Measurements from ENCODE around the gene CNIH3.

- TF ChIP-seq EZH2phosphoT487 (IDR thresholded peaks at IDR 0.05) (no peak), EZH2 (IDR thresholded peaks at IDR 0.05) (no peak)
- TF ChIP-seq, protein P1, sequence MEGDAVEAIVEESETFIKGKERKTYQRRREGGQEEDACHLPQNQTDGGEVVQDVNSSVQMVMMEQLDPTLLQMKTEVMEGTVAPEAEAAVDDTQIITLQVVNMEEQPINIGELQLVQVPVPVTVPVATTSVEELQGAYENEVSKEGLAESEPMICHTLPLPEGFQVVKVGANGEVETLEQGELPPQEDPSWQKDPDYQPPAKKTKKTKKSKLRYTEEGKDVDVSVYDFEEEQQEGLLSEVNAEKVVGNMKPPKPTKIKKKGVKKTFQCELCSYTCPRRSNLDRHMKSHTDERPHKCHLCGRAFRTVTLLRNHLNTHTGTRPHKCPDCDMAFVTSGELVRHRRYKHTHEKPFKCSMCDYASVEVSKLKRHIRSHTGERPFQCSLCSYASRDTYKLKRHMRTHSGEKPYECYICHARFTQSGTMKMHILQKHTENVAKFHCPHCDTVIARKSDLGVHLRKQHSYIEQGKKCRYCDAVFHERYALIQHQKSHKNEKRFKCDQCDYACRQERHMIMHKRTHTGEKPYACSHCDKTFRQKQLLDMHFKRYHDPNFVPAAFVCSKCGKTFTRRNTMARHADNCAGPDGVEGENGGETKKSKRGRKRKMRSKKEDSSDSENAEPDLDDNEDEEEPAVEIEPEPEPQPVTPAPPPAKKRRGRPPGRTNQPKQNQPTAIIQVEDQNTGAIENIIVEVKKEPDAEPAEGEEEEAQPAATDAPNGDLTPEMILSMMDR (IDR thresholded peaks at IDR 0.05) = no peak
Measured at GRCh38 chr1:224589006-224589405, 27.1 kb upstream of the CNIH3 start.
